GM12864 (cell line): ENCODE results near the gene PDHB.

Experiments used
- DNase-seq: peaks from one replicate; pipeline ENCODE4 v3.0.0-alpha.2; 2011; ENCODE audit warnings: low read depth
- H3K4me3 ChIP-seq: 2 replicates; pipeline ENCODE4 v1.5.1; 2011; ENCODE audit warnings: mild to moderate bottlenecking, low read depth, low read length, control low read depth
- TF ChIP-seq, protein P1 (sequence below): IDR thresholded peaks from 2 replicates; pipeline ENCODE4 v1.5.1; 2011; ENCODE audit warnings: low read depth, mild to moderate bottlenecking, moderate library complexity, low read length, control low read depth, inconsistent platforms; ENCODE audit errors: missing control alignments

PDHB gene

DNA sequence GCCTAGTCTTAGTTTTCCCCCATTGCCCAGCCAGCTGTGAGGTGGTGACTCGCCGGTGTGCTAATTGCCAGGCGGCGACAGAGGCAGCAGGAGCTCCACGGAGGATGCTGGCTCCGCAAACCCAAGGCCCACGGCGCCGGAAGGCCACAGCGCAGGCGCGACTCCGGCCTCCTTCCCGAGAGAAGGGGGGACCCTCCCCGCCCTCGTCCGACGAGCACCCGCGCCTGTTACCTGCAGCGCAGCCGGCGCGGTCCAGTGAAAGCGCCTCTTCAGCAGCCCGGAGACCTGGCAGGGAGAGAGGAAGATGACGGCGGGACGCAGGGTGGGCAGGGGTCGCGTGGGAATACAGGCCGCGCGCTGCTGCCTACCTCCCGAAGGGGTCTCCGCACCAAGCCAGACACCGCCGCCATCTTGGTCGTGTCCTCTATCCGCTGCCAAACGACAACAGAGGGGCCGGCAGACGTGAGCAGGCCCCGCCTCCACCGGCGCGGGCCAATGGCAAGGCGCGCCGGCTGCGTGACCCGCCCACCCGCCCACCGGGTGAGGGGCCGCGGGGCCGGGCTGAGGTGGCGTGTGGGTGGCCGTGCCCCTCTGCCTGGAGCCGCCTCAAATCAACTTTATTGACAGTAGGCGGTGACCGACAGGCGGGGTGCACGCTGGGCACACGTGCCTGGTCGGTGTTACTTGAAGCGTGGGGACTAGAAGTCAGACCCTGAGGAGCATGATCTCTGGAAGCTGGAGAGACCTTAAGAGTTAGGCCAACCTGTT lies at the start of gene PDHB:
Gene PDHB, minus strand, starts transcription at position 433 of the 768 bp plus-strand sequence. Its CDS starts 23 bp downstream, at position 410.
- TF ChIP-seq, protein P1, sequence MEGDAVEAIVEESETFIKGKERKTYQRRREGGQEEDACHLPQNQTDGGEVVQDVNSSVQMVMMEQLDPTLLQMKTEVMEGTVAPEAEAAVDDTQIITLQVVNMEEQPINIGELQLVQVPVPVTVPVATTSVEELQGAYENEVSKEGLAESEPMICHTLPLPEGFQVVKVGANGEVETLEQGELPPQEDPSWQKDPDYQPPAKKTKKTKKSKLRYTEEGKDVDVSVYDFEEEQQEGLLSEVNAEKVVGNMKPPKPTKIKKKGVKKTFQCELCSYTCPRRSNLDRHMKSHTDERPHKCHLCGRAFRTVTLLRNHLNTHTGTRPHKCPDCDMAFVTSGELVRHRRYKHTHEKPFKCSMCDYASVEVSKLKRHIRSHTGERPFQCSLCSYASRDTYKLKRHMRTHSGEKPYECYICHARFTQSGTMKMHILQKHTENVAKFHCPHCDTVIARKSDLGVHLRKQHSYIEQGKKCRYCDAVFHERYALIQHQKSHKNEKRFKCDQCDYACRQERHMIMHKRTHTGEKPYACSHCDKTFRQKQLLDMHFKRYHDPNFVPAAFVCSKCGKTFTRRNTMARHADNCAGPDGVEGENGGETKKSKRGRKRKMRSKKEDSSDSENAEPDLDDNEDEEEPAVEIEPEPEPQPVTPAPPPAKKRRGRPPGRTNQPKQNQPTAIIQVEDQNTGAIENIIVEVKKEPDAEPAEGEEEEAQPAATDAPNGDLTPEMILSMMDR: no peak
- H3K4me3 ChIP-seq: peak within 1 kb of the TSS; percentile 89
- DNase-seq: peak; percentile 60

DNA sequence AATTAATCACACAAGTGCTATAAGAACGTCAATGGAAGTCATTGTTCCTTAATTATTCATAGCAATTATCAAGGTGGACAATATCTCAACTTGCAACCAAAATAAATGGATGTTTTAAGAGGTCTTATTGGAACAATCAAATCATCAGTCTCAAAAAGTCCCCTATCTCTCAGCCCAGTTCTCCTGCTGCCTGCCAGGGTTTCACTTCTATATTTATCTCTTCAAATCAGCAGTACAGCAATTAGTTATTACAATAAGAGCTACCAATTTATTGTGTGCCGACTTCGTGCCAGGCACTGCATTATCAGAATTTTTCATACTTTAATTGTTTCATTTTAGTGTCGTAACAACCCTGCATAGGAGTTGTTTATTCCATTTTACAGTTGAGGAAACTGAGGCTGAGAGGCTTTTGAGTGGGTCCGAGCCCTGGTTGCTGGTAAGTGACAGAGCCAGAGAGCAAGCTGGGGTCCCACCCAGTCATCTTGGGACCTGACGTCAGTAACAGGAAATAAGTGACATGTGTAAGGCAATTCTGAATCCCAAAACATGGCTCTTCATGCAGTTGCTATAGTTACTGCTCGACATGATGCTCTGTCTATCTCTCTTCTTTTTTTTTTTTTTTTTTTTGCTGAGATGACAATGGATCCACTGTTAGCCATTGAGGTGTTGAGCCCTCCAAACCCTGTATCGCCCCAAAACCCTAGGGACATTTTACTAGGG lies 49.4 kb upstream of the PDHB start:
- H3K4me3 ChIP-seq: no peak overlapping the region
- no peak for DNase-seq
- TF ChIP-seq, protein P1: no peak

DNA sequence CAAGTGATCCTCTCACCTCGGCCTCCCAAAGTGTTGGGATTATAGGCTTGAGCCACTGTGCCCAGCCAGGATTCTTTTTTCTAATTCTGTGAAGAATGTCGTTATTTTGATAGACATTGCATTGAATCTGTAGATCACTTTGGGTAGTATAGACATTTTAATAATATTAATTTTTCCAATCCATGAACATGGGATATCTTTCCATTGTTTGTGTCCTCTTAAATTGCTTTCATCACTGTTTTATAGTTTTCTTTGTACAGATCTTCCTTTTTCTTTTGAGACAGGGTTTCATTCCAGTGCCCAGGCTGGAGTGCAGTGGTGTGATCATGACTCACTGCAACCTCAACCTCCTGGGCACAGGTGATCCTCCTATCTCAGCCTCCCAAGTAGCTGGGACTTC lies 46.7 kb upstream of the PDHB start:
- no peak for DNase-seq
- H3K4me3 ChIP-seq: no peak overlapping the region
- TF ChIP-seq, protein P1: no peak

DNA sequence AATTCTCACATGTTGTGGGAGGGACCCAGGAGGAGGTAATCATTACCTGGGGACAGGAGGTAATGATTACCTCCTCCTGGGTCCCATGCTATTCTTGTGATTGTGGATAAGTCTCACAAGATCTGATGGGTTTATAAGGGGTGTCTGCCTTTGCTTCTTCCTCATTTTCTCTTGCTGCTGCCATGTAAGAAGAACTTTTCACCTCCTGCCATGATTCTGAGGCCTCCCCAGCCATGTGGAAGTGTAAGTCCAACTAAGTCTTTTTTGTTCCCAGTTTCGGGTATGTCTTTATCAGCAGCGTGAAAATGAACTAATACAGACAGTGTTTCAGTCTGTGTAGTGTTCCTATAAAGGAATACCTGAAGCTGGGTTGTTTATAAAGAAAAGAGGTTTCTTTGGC lies 45.1 kb upstream of the PDHB start:
- H3K4me3 ChIP-seq: no peak overlapping the region
- TF ChIP-seq, protein P1: no peak
- DNase-seq: no peak

DNA sequence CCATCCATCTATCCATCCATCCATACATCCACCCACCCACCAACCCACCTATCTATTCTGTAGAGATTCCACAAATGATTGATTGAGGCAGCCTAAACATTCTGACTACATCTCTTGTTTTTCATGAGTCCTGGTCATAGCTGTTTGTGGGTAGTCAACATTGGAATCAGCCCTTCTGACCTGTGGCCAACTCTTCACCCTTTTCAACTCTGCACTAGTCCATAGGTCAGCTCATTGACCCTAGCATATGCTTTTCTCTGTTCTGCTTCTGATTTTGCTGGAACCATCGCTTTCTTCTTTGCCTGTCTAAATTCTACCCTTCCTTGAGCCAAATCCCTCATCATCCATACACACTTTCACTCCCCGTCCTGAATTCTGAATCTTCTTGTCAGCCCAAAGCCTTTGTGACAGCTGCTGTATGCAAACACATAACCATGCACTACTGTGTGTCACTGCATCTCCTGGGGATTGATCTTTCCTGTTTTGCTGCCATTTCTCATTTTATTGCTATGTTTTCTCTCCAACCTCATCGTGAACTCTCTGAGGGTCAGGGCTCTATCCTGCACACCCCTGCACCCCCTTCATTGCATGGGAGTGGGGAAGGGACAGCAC lies 41.4 kb upstream of the PDHB start:
- H3K4me3 ChIP-seq: no peak overlapping the region
- no peak for DNase-seq
- TF ChIP-seq, protein P1: no peak

DNA sequence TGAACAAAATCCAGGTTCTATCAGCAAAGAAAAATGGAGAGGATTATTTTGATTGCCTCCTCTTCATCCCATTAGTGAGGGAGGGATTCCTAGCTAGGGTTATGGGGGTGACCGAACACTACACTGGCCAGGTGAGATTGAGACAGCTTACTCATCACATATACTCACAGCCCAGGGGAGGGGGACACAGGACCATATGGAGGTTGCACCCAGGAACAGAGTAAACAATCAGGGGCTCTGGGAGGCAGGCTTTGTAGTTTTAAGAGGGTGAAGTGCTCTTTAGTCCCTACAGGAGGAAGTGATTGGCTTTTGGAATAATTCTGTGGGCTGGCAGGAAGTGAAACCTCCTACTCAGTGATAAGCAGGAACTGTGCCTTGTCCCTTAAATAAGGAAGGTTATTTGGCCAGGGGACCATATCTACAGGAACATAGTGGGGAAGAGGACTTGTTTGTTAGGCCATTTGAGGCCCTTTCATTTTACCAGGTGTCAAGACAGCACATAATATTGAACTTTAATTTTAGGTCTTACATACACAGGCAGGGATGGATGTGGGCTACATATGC lies 40.8 kb upstream of the PDHB start:
- H3K4me3 ChIP-seq: no peak overlapping the region
- TF ChIP-seq, protein P1: no peak
- no peak for DNase-seq
